IPS-15b (cell line): ENCODE data around the gene SF3A2.

Experiments used
- H3K27me3 ChIP-seq: one replicate; pipeline ENCODE4 v1.6.1; 2013; ENCODE audit warnings: low read length; ENCODE audit not compliant: control insufficient read depth, insufficient read depth
- H3K36me3 ChIP-seq: one replicate; pipeline ENCODE4 v1.6.1; 2013; ENCODE audit warnings: low read length; ENCODE audit not compliant: control insufficient read depth, insufficient read depth
- H3K4me1 ChIP-seq: one replicate; pipeline ENCODE4 v1.6.1; 2013; ENCODE audit warnings: mild to moderate bottlenecking, low read length; ENCODE audit not compliant: control insufficient read depth, insufficient read depth
- H3K4me3 ChIP-seq: one replicate; pipeline ENCODE4 v1.5.1; 2013; ENCODE audit warnings: low read depth, low read length
- H3K9ac ChIP-seq: one replicate; pipeline ENCODE4 v1.6.1; 2013; ENCODE audit warnings: low read depth, mild to moderate bottlenecking, low read length
- H3K9me3 ChIP-seq: one replicate; pipeline ENCODE4 v1.6.1; 2013; ENCODE audit warnings: mild to moderate bottlenecking, low read length; ENCODE audit not compliant: control insufficient read depth, insufficient read depth

SF3A2 gene

DNA sequence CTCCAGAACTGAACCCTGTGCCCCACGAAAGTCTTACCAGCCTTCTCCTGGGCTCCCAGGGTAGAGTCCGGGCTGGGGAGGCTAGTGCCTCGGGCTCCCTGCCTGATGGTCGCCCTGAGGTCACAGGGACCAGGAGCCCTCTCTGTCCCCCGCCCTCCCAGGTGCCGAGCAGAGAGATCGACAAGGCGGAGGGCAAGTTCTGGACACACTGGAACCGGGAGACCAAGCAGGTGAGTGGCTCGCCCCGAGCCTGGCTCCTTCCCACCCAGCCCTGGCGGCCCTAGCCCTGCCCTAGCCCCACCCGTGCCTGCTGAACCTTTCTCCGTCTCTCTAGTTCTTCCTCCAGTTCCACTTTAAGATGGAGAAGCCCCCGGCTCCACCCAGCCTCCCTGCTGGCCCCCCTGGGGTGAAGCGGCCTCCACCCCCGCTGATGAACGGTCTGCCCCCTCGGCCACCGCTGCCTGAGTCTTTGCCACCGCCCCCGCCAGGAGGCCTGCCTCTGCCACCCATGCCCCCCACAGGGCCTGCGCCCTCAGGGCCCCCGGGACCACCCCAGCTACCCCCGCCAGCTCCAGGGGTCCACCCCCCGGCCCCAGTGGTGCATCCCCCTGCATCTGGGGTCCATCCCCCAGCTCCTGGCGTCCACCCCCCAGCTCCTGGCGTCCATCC lies 10.9 kb downstream of the SF3A2 start:
- H3K36me3 ChIP-seq: peaks cover 48% of the 10 kb centered on the region
- H3K4me3 ChIP-seq: no peak overlapping the region
- H3K27me3 ChIP-seq: no peaks in the 10 kb centered on the region
- H3K9me3 ChIP-seq: no peaks in the 10 kb centered on the region
- no peak overlapping the region for H3K9ac ChIP-seq
- no peaks in the 10 kb centered on the region for H3K4me1 ChIP-seq

- peaks cover 42% of the 10 kb centered on the region for H3K36me3 ChIP-seq
Measured at GRCh38 chr19:2248136-2249009, 11.7 kb downstream of the SF3A2 start.

GRCh38 chr19:2249010-2249866 lies 12.6 kb downstream of the SF3A2 start, which contains the start of gene AMH:
Gene AMH, plus strand, starts transcription at chr19:2249323. Its CDS starts 10 bp downstream, at chr19:2249333.
- H3K36me3 ChIP-seq: peaks cover 34% of the 10 kb centered on the region
- no peaks in the 10 kb centered on the region for H3K9me3 ChIP-seq
- H3K27me3 ChIP-seq: no peaks in the 10 kb centered on the region
- H3K4me3 ChIP-seq: no peak within 1 kb of the TSS
- no peaks in the 10 kb centered on the region for H3K4me1 ChIP-seq
- no peak within 1 kb of the TSS for H3K9ac ChIP-seq

More at GRCh38 chr19:2248136-2249009, 11.7 kb downstream of the SF3A2 start:
- no peaks in the 10 kb centered on the region for H3K4me1 ChIP-seq
- H3K9ac ChIP-seq: no peak overlapping the region
- no peaks in the 10 kb centered on the region for H3K27me3 ChIP-seq
- no peaks in the 10 kb centered on the region for H3K9me3 ChIP-seq
- H3K4me3 ChIP-seq: no peak overlapping the region

DNA sequence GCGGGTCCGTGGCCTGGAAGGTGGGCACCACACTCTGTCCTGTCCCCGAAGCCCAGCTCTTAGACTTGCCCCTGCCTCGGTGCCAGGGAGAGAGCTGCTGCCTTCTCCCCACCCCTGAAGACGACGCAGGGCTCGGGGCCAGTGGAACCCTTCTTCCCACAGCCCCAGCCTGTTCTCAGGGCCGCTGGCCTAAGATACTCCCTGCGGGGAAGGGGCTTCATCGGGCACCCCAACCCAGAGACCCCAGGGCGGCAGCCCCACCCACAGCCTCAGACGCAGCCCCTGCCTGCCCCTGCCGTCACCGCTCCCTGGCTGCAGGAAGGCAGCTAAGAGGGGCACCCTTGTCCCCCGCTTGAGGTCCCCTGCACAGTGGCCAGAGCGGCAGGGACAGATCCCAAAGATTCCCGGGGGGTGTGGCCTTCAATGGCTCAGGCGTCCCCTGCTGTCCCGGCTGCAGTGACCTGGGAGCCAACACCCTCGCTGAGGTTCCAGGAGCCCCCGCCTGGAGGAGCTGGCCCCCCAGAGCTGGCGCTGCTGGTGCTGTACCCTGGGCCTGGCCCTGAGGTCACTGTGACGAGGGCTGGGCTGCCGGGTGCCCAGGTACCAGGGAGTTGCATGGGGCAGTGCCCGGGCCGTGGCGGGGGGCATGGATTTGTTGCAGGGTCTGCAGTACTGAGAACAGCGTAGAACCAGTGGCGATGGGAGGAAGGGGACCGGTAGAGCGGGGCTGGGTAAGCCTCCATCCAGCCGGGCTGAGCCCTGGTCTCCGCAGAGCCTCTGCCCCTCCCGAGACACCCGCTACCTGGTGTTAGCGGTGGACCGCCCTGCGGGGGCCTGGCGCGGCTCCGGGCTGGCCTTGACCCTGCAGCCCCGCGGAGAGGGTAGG lies 13.5 kb downstream of the SF3A2 start:
- no peaks in the 10 kb centered on the region for H3K9me3 ChIP-seq
- H3K36me3 ChIP-seq: peaks cover 25% of the 10 kb centered on the region
- no peak overlapping the region for H3K4me3 ChIP-seq
- no peaks in the 10 kb centered on the region for H3K4me1 ChIP-seq
- no peak overlapping the region for H3K9ac ChIP-seq
- H3K27me3 ChIP-seq: no peaks in the 10 kb centered on the region

DNA sequence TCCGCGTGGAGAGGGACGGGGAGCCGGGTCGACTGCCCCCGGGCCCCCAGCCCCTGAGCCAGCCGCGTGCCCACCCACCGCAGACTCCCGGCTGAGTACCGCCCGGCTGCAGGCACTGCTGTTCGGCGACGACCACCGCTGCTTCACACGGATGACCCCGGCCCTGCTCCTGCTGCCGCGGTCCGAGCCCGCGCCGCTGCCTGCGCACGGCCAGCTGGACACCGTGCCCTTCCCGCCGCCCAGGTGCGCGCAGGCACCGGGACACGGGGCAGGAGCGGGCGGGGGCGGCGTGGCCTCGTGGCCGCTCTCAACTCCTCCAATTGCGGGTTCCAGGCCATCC lies 14.1 kb downstream of the SF3A2 start:
- H3K27me3 ChIP-seq: no peaks in the 10 kb centered on the region
- H3K9ac ChIP-seq: no peak overlapping the region
- peaks cover 19% of the 10 kb centered on the region for H3K36me3 ChIP-seq
- H3K9me3 ChIP-seq: no peaks in the 10 kb centered on the region
- H3K4me3 ChIP-seq: no peak overlapping the region
- no peaks in the 10 kb centered on the region for H3K4me1 ChIP-seq

- Histone ChIP-seq H3K4me1 (no peaks in the 10 kb centered on the region), H3K4me3 (no peak overlapping the region), H3K36me3 (peaks cover 12% of the 10 kb centered on the region), H3K9ac (no peak overlapping the region), H3K9me3 (no peaks in the 10 kb centered on the region), H3K27me3 (no peaks in the 10 kb centered on the region)
Measured at GRCh38 chr19:2251106-2252054, 14.8 kb downstream of the SF3A2 start.

DNA sequence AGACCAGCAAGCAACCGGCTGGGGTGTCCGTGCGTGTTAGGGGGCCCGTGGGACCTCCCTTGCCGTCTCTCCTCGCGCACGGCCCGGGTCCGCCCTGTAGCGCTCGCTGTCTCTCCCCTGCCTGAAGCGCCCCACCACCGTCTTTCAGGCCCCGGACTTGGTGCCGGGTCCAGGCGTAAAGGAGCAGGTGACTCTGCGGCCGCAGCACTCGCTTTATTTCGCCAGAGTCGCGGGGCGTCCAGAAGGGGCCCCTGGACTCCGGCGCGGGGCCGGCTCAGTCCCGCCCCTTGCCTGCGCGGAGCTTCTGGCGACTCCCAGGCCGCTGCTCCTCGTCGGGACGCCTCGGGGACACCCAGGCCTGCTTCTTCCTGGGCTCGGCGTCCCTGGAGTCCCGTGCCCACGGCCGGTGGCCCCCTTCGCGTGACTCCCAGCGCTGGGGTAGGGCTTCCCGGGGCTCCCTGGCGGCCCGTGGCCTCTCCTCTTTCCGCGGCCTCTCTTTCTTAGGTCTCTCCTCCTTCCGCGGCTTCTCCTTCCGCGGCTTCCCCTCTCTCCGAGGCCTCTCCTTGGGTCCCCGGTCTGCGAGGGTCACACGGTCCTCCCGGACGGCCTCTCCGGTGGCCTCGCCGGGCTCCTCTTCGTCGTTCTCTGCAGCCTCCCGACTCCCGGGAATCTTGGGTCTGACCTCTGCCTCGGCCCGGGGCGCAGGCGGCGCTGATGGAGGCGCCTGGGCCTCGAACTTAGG lies 15.6 kb downstream of the SF3A2 start:
- no peak overlapping the region for H3K9ac ChIP-seq

DNA sequence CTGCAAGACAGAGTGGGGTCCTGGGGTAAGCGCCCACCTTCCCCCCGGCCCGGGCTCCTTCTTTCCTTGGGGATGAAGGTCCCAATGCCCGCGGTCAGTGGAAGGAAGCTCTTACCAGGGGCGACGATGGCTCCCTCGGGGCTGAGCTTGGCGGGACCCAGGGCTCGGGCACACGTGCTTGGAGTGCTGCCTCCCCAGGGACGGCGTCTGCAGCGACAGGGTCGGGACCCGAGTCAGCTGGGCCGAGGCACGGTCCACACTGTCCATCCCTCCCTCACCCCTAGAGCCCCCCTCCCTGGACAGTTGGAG lies 16.1 kb downstream of the SF3A2 start:
- peak overlapping the region; percentile 60 for H3K4me3 ChIP-seq
- no peak overlapping the region for H3K9ac ChIP-seq
- H3K4me1 ChIP-seq: no peaks in the 10 kb centered on the region

More for the DNA sequence above, 15.6 kb downstream of the SF3A2 start:
- Histone ChIP-seq H3K4me1 (no peaks in the 10 kb centered on the region), H3K9me3 (no peaks in the 10 kb centered on the region), H3K36me3 (peaks cover 4% of the 10 kb centered on the region), H3K27me3 (no peaks in the 10 kb centered on the region), H3K4me3 (no peak overlapping the region)

DNA sequence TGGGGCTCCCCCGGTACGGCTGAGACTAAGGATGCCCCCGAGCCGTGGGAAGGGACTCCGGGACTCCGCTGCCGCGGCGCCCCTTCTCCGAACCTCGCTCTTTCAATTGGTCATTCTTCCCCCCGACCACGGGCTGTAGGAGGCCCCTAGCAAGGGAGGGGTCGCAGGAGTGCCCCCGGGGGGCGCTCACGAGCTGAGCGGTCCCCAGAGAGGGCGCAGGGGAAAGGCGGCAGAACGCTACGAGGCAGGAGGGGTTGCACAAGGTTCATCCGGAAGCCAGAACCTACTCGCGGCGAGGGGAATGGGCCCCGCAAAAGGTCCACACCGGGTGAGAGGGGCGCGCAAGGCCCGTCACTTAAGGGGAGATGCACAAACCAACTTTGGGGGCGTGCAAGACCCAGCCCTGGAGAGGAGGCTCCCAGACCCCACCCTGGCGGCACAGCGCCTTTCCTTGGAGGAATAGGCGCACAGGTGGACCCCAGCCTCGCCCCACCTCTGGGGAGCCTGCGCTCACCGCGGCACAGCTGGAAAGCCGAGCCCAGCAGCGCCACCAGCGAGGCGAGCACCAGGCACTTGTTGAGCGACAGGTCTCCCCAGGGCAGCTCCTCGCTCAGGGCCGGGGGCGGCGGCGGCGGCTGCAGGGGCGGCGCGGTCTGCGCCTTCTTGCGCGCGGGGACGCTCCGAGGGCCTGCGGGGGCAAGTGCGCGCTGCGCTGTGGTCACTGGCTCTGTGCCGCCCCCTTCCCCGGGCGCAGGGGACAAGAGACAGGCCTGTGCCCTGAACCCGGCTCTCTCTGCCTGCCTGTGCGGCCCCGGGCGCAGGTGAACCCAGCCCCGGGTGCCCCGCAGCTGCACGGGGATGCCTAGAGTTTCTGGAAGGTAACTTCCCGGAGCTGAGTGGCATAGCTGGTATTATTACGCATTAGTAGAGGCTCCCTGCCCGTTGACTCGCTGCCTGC lies 16.8 kb downstream of the SF3A2 start:
- Histone ChIP-seq H3K4me1 (no peaks in the 10 kb centered on the region), H3K27me3 (no peaks in the 10 kb centered on the region), H3K9me3 (no peaks in the 10 kb centered on the region), H3K9ac (no peak overlapping the region), H3K36me3 (no peaks in the 10 kb centered on the region), H3K4me3 (peak overlapping the region; percentile 60)

More for the DNA sequence above, 16.1 kb downstream of the SF3A2 start:
- H3K27me3 ChIP-seq: no peaks in the 10 kb centered on the region
- H3K9me3 ChIP-seq: no peaks in the 10 kb centered on the region
- H3K36me3 ChIP-seq: no peaks in the 10 kb centered on the region
